Measurements from ENCODE around the gene KIFAP3. TPM values are rescaled to one million over a fixed set of nuclear protein-coding genes. Genes with fewer than 3 reads are reported as not detected.
"Not testable (repeated sequence)": the region's sequence is repeated elsewhere in the genome, so short reads cannot be mapped to it uniquely, and the experiment has no call there.

KIFAP3 gene
- total and polyA plus RNA-seq, 4 donors = 7.6 to 38.7 (median 25.4) TPM

- Histone ChIP-seq H3K4me1 (ENCODE audit: control insufficient read depth in 1 of 2, insufficient read depth in 2 of 2, low read length in 2 of 2) (no peaks in the 10 kb centered on the region), H3K27me3 (ENCODE audit: control insufficient read depth in 1 of 2, insufficient read depth in 2 of 2, low read length in 1 of 2) (no peaks in the 10 kb centered on the region), H3K36me3 (ENCODE audit: control insufficient read depth in 1 of 2, insufficient read depth in 2 of 2, low read length in 1 of 2) (peaks cover 1 to 3% of the 10 kb centered on the region in 2 donors), H3K9me3 (ENCODE audit: control insufficient read depth, low read length) (no peaks in the 10 kb centered on the region), H3K27ac (ENCODE audit: low read depth in 1 of 2, low read length in 2 of 2) (no peak overlapping the region), H3K4me3 (ENCODE audit: low read length in 2 of 2) (no peak overlapping the region)
- 84 to 89% methylated on average over 4 of the region's 4 CpGs for WGBS, 2 donors
- DNase-seq (no peak), ATAC-seq (ENCODE audit: low FRiP score) (no peak)
- intact Hi-C loops (cut with DNase I) = no loop called here
Observed at GRCh38 chr1:169878498-169878897, 196.0 kb downstream of the KIFAP3 start.

DNA sequence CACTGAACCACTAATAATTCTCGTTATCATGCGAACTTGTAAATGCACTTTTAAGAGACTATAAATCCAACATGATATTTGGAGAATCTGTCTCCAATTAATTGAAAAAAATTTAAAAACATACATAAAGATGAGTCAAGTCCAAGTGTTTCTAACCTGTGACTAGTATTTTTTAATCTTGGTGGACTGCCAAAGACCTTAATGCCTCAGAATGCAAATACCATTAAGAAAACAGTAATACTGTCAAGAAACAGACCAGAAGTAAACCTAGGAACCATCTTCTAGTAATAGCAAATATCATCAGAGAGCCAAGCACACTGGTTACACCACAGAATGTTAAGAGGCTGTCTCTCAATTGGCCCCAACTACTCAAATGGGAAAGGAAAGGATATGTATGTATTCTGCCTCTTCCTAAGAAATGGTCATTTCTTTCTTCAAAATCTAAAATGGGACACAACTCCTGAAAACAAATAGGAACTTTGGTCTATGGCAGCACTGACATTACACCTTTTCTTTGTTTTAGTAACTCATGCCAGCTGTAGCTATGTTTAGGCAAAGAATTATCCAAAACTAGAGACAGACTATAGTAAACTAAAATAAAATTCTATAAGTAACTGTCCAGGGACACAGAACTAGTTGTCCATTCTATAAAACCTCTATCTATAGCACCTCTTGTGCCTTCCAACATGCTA is 196.5 kb downstream of the KIFAP3 start:
- no peak for DNase-seq
- Histone ChIP-seq H3K36me3 (ENCODE audit: control insufficient read depth in 1 of 2, insufficient read depth in 2 of 2, low read length in 1 of 2) (peaks cover under 1 to 3% of the 10 kb centered on the region in 2 donors), H3K4me1 (ENCODE audit: control insufficient read depth in 1 of 2, insufficient read depth in 2 of 2, low read length in 2 of 2) (no peaks in the 10 kb centered on the region), H3K27ac (ENCODE audit: low read depth in 1 of 2, low read length in 2 of 2) (no peak overlapping the region), H3K27me3 (ENCODE audit: control insufficient read depth in 1 of 2, insufficient read depth in 2 of 2, low read length in 1 of 2) (no peaks in the 10 kb centered on the region), H3K4me3 (ENCODE audit: low read length in 2 of 2) (no peak overlapping the region), H3K9me3 (ENCODE audit: control insufficient read depth, low read length) (no peaks in the 10 kb centered on the region)
- ATAC-seq (ENCODE audit: low FRiP score) = no peak
- intact Hi-C loops (cut with DNase I) = no loop called here
- 94 to 98% methylated on average over 2 of the region's 2 CpGs for WGBS, 2 donors

DNA sequence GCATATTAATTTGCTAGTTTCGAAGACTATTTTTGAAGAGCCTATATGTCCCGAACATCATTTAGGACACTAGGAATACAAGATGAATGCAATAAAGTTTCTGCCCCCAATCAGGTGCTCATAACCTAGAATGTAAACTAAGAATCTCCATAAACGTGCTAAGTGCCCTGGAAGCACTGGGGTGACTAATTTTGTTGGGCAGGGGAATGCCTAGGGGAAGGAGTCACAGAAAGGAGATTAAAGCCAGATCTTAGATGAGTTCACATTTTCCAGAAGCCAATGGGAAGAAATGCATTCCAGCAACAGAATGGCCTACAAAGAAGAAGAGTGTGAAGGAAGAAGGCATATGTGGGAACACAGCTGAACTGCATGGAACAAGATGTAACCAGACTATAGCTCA is 200.3 kb downstream of the KIFAP3 start:
- Histone ChIP-seq H3K9me3 (ENCODE audit: control insufficient read depth, low read length) (no peaks in the 10 kb centered on the region), H3K4me1 (ENCODE audit: control insufficient read depth in 1 of 2, insufficient read depth in 2 of 2, low read length in 2 of 2) (no peaks in the 10 kb centered on the region), H3K36me3 (ENCODE audit: control insufficient read depth in 1 of 2, insufficient read depth in 2 of 2, low read length in 1 of 2) (peaks cover 4 to 7% of the 10 kb centered on the region in 2 donors), H3K4me3 (ENCODE audit: low read length in 2 of 2) (no peak overlapping the region), H3K27me3 (ENCODE audit: control insufficient read depth in 1 of 2, insufficient read depth in 2 of 2, low read length in 1 of 2) (no peaks in the 10 kb centered on the region), H3K27ac (ENCODE audit: low read depth in 1 of 2, low read length in 2 of 2) (no peak overlapping the region)
- DNase-seq = no peak
- intact Hi-C loops (cut with DNase I) = no loop called here
- WGBS, 2 donors = 79 to 86% methylated on average over 3 of the region's 3 CpGs
- ATAC-seq (ENCODE audit: low FRiP score) = no peak

- Histone ChIP-seq H3K36me3 (ENCODE audit: control insufficient read depth in 1 of 2, insufficient read depth in 2 of 2, low read length in 1 of 2) (peaks cover 7% of the 10 kb centered on the region in 2 donors), H3K27ac (ENCODE audit: low read depth in 1 of 2, low read length in 2 of 2) (no peak overlapping the region), H3K9me3 (ENCODE audit: control insufficient read depth, low read length) (no peaks in the 10 kb centered on the region), H3K27me3 (ENCODE audit: control insufficient read depth in 1 of 2, insufficient read depth in 2 of 2, low read length in 1 of 2) (no peaks in the 10 kb centered on the region), H3K4me1 (ENCODE audit: control insufficient read depth in 1 of 2, insufficient read depth in 2 of 2, low read length in 2 of 2) (no peaks in the 10 kb centered on the region), H3K4me3 (ENCODE audit: low read length in 2 of 2) (no peak overlapping the region)
- 89 to 91% methylated on average over 3 of the region's 3 CpGs for WGBS, 2 donors
- ATAC-seq (ENCODE audit: low FRiP score) = no peak
- intact Hi-C loops (cut with DNase I) = no loop called here
- no peak for DNase-seq
Observed at GRCh38 chr1:169873582-169874199, 200.8 kb downstream of the KIFAP3 start.

- no peaks in the 10 kb centered on the region for H3K9me3 ChIP-seq (ENCODE audit: control insufficient read depth, low read length)
- no peak for ATAC-seq (ENCODE audit: low FRiP score)
- intact Hi-C loops (cut with DNase I) = no loop called here
Observed at GRCh38 chr1:169872906-169873305, 201.6 kb downstream of the KIFAP3 start.

GRCh38 chr1:169871988-169872387 is 202.5 kb downstream of the KIFAP3 start:
- WGBS, 2 donors = 96 to 98% methylated on average over 3 of the region's 3 CpGs
- ATAC-seq (ENCODE audit: low FRiP score); H3K4me1 ChIP-seq (ENCODE audit: control insufficient read depth in 1 of 2, insufficient read depth in 2 of 2, low read length in 2 of 2); intact Hi-C loops (cut with DNase I); H3K27me3 ChIP-seq (ENCODE audit: control insufficient read depth in 1 of 2, insufficient read depth in 2 of 2, low read length in 1 of 2); H3K4me3 ChIP-seq (ENCODE audit: low read length in 2 of 2); DNase-seq; H3K27ac ChIP-seq (ENCODE audit: low read depth in 1 of 2, low read length in 2 of 2); H3K9me3 ChIP-seq (ENCODE audit: control insufficient read depth, low read length): not testable (repeated sequence)
- peaks cover 7 to 12% of the 10 kb centered on the region in 2 donors for H3K36me3 ChIP-seq (ENCODE audit: control insufficient read depth in 1 of 2, insufficient read depth in 2 of 2, low read length in 1 of 2)

More at GRCh38 chr1:169872906-169873305, 201.6 kb downstream of the KIFAP3 start:
- Histone ChIP-seq H3K4me3 (ENCODE audit: low read length in 2 of 2) (no peak overlapping the region), H3K4me1 (ENCODE audit: control insufficient read depth in 1 of 2, insufficient read depth in 2 of 2, low read length in 2 of 2) (no peaks in the 10 kb centered on the region), H3K27ac (ENCODE audit: low read depth in 1 of 2, low read length in 2 of 2) (no peak overlapping the region), H3K27me3 (ENCODE audit: control insufficient read depth in 1 of 2, insufficient read depth in 2 of 2, low read length in 1 of 2) (no peaks in the 10 kb centered on the region), H3K36me3 (ENCODE audit: control insufficient read depth in 1 of 2, insufficient read depth in 2 of 2, low read length in 1 of 2) (peaks cover 7% of the 10 kb centered on the region in 2 donors)
- DNase-seq = no peak

Other genes with a start within 250 kb of the KIFAP3 start
- gene SCYL3, start 180.8 kb downstream of the KIFAP3 start, total RNA-seq = 10 to 100 TPM in 1 of 2 donors, 1 to 10 TPM in 1; 7.5 to 11.9 TPM
- gene SCYL3, start 180.8 kb downstream of the KIFAP3 start, polyA plus RNA-seq = 1 to 10 TPM; 2.4 to 4.8 TPM
- gene NTMT2, start 71.3 kb upstream of the KIFAP3 start, total RNA-seq = not detected
- gene NTMT2, start 71.3 kb upstream of the KIFAP3 start, polyA plus RNA-seq = not detected